GM23338 (cell line): ENCODE results near the gene GPR18. TPM values are rescaled to one million over a fixed set of nuclear protein-coding genes. Genes with fewer than 3 reads are reported as not detected.

ENCODE experiments used
- ATAC-seq: fragments of 200-7000 bp; cut with Tn5 transposase; 3 replicates; pipeline ENCODE4 v1.9.1; 2020
- DNase-seq: peaks from one replicate; pipeline ENCODE4 v3.0.0-alpha.2; 2015; ENCODE audit warnings: low spot score
- H2AFZ ChIP-seq: fragments of 200-600 bp; sonication (generic); 2 replicates; pipeline ENCODE4 v1.8.0; 2016; ENCODE audit warnings: antibody characterized with exemption, mild to moderate bottlenecking, moderate library complexity
- H3F3A ChIP-seq: fragments of 200-600 bp; sonication (generic); replicated peaks from 2 replicates; pipeline ENCODE4 v1.8.0; 2017; ENCODE audit warnings: antibody characterized with exemption, mixed run types, low read depth
- H3K27ac ChIP-seq: fragments of 200-600 bp; sonication (generic); 2 replicates; pipeline ENCODE4 v1.6.1; 2016; ENCODE audit warnings: low read depth
- H3K27me3 ChIP-seq: fragments of 200-600 bp; sonication (generic); 2 replicates; pipeline ENCODE4 v1.8.0; 2016; ENCODE audit warnings: mild to moderate bottlenecking, mixed run types, moderate library complexity; ENCODE audit not compliant: insufficient read depth
- H3K36me3 ChIP-seq: fragments of 200-600 bp; sonication (generic); 2 replicates; pipeline ENCODE4 v1.8.0; 2016; ENCODE audit warnings: mild to moderate bottlenecking; ENCODE audit not compliant: insufficient read depth
- H3K4me1 ChIP-seq: fragments of 200-600 bp; sonication (generic); 2 replicates; pipeline ENCODE4 v1.8.0; 2016; ENCODE audit warnings: mild to moderate bottlenecking, moderate library complexity; ENCODE audit not compliant: insufficient read depth
- H3K4me2 ChIP-seq: fragments of 200-600 bp; sonication (generic); 2 replicates; pipeline ENCODE4 v1.7.1; 2017; ENCODE audit warnings: mixed run types
- H3K4me3 ChIP-seq: fragments of 200-600 bp; sonication (generic); 2 replicates; pipeline ENCODE4 v1.6.1; 2016; ENCODE audit warnings: mixed run types
- H3K79me2 ChIP-seq: fragments of 200-600 bp; sonication (generic); replicated peaks from 2 replicates; pipeline ENCODE4 v1.8.0; 2017; ENCODE audit warnings: mild to moderate bottlenecking; ENCODE audit not compliant: insufficient read depth
- H3K9me2 ChIP-seq: fragments of 200-600 bp; sonication (generic); 2 replicates; pipeline ENCODE4 v1.8.0; 2017; ENCODE audit not compliant: insufficient read depth
- H4K20me1 ChIP-seq: fragments of 200-600 bp; sonication (generic); replicated peaks from 2 replicates; pipeline ENCODE4 v1.8.0; 2017; ENCODE audit warnings: mild to moderate bottlenecking; ENCODE audit not compliant: insufficient read depth
- H3K27ac Mint-ChIP-seq: 2 replicates; pipeline ENCODE4 v1.8.0; 2020; ENCODE audit warnings: inconsistent platforms, mild to moderate bottlenecking, moderate library complexity, mixed read lengths
- H3K27me3 Mint-ChIP-seq: 3 replicates; pipeline ENCODE4 v1.8.0; 2022; ENCODE audit warnings: low read depth, mild to moderate bottlenecking, moderate library complexity, mixed read lengths, inconsistent platforms; ENCODE audit not compliant: insufficient read depth, poor library complexity
- H3K36me3 Mint-ChIP-seq: 3 replicates; pipeline ENCODE4 v1.8.0; 2021; ENCODE audit warnings: low read depth, mild to moderate bottlenecking, inconsistent platforms, moderate library complexity, mixed read lengths
- H3K4me1 Mint-ChIP-seq: 3 replicates; pipeline ENCODE4 v1.8.0; 2020; ENCODE audit warnings: mild to moderate bottlenecking, inconsistent platforms, mixed read lengths
- H3K4me3 Mint-ChIP-seq: 3 replicates; pipeline ENCODE4 v1.8.0; 2021; ENCODE audit warnings: moderate library complexity, mild to moderate bottlenecking, inconsistent platforms, mixed read lengths
- H3K9me3 Mint-ChIP-seq: 3 replicates; pipeline ENCODE4 v1.8.0; 2020; ENCODE audit warnings: moderate library complexity, mild to moderate bottlenecking, inconsistent platforms, mixed read lengths
- CREB1 ChIP-seq: fragments of 250-450 bp; sonication (Bioruptor Pico); IDR thresholded peaks from 2 replicates; pipeline ENCODE4 v1.5.0; 2020; ENCODE audit warnings: low read depth, mild to moderate bottlenecking, moderate library complexity
- CTCF ChIP-seq, 2 experiments: fragments of 200-600 bp in 1 of 2; sonication (generic) in 1 of 2; conservative IDR thresholded peaks; 2 replicates each; pipeline versions ENCODE4 v1.5.1 to v1.6.1; 2016 to 2017; ENCODE audit warnings: antibody characterized with exemption in 2 of 2, low read depth in 2 of 2, mild to moderate bottlenecking in 2 of 2, moderate library complexity in 1 of 2
- EZH2 ChIP-seq: fragments of 200-600 bp; sonication (generic); IDR thresholded peaks from one replicate; pipeline ENCODE4 v1.8.0; 2017; ENCODE audit warnings: antibody characterized with exemption, mild to moderate bottlenecking, low read depth; ENCODE audit not compliant: unreplicated experiment
- EZH2phosphoT487 ChIP-seq: fragments of 200-600 bp; sonication (generic); IDR thresholded peaks from one replicate; pipeline ENCODE4 v1.8.1; 2018; ENCODE audit warnings: antibody characterized with exemption; ENCODE audit not compliant: unreplicated experiment
- JUNB ChIP-seq: IDR thresholded peaks from one replicate; pipeline ENCODE4 v1.6.1; 2016; ENCODE audit warnings: antibody characterized with exemption; ENCODE audit not compliant: unreplicated experiment
- NANOG ChIP-seq: IDR thresholded peaks from 2 replicates; pipeline ENCODE4 v1.6.1; 2016; ENCODE audit warnings: antibody characterized with exemption, borderline replicate concordance
- POLR2AphosphoS5 ChIP-seq: IDR thresholded peaks from 2 replicates; pipeline ENCODE4 v1.6.1; 2016; ENCODE audit warnings: antibody characterized with exemption, low read depth
- STAT1 ChIP-seq: IDR thresholded peaks from one replicate; pipeline ENCODE4 v1.6.1; 2016; ENCODE audit warnings: antibody characterized with exemption; ENCODE audit not compliant: unreplicated experiment
- ZNF114 ChIP-seq: fragments of 250-450 bp; sonication (Bioruptor Pico); IDR thresholded peaks from 2 replicates; pipeline ENCODE4 v1.5.0; 2020; ENCODE audit warnings: mild to moderate bottlenecking, moderate library complexity
- ZNF331 ChIP-seq: fragments of 250-450 bp; sonication (Bioruptor Pico); IDR thresholded peaks from 2 replicates; pipeline ENCODE4 v1.5.0; 2020; ENCODE audit warnings: low read depth, mild to moderate bottlenecking, moderate library complexity
- polyA plus RNA-seq: library from polyadenylated mRNA; unstranded; fragments of >200 nt; fragmentation: Nextera tagmentation; extraction: Ambion mirVana; gene quantifications from 2 replicates; pipeline ENCODE4 v1.2.1, GENCODE V29; 2016
- total RNA-seq: library from RNA; depleted of rRNA; stranded (reverse); fragments of >200 nt; shearing (Covaris generic); gene quantifications from 2 replicates; pipeline ENCODE4 v1.2.3, GENCODE V29; 2014
- TF ChIP-seq, protein P1 (sequence below): fragments of 250-450 bp; sonication (Bioruptor Pico); IDR thresholded peaks from 2 replicates; pipeline ENCODE4 v1.5.0; 2020; ENCODE audit warnings: mild to moderate bottlenecking, moderate library complexity
- TF ChIP-seq, protein P2 (sequence below): IDR thresholded peaks from 2 replicates; pipeline ENCODE4 v1.6.1; 2016; ENCODE audit warnings: antibody characterized with exemption
- TF ChIP-seq, protein P3 (sequence below): IDR thresholded peaks from one replicate; pipeline ENCODE4 v1.6.1; 2018; ENCODE audit warnings: antibody characterized with exemption; ENCODE audit not compliant: unreplicated experiment

Gene GPR18
- total and polyA plus RNA-seq, 2 experiments from 2014 or later, result 2.6 TPM; not detected in 1

DNA sequence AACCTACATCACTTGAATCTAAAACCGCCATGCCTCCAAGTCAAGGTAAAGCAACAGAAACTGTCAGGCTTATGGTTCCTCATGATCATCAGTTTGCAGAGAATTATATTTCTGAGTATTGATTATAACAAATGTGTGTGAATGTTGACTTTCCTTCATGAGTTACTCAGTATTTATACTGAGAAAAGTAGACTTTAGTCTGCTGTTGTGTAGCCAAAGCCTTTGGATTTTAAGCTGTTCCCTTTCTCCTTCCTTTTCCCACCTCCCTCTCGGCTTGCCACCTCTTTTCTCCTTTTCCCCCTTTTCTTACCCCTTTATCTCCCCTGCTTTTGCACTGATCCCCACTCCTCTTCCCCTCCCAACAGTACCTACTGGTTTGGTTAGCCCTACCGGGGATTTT lies 20.7 kb upstream of the GPR18 start:
- ATAC-seq (no peak), DNase-seq (no peak)
- peaks cover 5% of the 10 kb centered on the region for H3K27me3 Mint-ChIP-seq
- no peaks in the 10 kb centered on the region for H3K27me3 ChIP-seq
- TF ChIP-seq JUNB (no peak), STAT1 (no peak), EZH2 (no peak), CREB1 (CRISPR knock-in tag) (no peak), POLR2AphosphoS5 (no peak), CTCF (conservative IDR thresholded peaks at IDR 0.05; ENCODE audit: low read depth in 2 of 2) (no peak), EZH2phosphoT487 (no peak), ZNF114 (CRISPR knock-in tag) (no peak), NANOG (no peak), ZNF331 (CRISPR knock-in tag) (no peak)
- TF ChIP-seq, protein P1, sequence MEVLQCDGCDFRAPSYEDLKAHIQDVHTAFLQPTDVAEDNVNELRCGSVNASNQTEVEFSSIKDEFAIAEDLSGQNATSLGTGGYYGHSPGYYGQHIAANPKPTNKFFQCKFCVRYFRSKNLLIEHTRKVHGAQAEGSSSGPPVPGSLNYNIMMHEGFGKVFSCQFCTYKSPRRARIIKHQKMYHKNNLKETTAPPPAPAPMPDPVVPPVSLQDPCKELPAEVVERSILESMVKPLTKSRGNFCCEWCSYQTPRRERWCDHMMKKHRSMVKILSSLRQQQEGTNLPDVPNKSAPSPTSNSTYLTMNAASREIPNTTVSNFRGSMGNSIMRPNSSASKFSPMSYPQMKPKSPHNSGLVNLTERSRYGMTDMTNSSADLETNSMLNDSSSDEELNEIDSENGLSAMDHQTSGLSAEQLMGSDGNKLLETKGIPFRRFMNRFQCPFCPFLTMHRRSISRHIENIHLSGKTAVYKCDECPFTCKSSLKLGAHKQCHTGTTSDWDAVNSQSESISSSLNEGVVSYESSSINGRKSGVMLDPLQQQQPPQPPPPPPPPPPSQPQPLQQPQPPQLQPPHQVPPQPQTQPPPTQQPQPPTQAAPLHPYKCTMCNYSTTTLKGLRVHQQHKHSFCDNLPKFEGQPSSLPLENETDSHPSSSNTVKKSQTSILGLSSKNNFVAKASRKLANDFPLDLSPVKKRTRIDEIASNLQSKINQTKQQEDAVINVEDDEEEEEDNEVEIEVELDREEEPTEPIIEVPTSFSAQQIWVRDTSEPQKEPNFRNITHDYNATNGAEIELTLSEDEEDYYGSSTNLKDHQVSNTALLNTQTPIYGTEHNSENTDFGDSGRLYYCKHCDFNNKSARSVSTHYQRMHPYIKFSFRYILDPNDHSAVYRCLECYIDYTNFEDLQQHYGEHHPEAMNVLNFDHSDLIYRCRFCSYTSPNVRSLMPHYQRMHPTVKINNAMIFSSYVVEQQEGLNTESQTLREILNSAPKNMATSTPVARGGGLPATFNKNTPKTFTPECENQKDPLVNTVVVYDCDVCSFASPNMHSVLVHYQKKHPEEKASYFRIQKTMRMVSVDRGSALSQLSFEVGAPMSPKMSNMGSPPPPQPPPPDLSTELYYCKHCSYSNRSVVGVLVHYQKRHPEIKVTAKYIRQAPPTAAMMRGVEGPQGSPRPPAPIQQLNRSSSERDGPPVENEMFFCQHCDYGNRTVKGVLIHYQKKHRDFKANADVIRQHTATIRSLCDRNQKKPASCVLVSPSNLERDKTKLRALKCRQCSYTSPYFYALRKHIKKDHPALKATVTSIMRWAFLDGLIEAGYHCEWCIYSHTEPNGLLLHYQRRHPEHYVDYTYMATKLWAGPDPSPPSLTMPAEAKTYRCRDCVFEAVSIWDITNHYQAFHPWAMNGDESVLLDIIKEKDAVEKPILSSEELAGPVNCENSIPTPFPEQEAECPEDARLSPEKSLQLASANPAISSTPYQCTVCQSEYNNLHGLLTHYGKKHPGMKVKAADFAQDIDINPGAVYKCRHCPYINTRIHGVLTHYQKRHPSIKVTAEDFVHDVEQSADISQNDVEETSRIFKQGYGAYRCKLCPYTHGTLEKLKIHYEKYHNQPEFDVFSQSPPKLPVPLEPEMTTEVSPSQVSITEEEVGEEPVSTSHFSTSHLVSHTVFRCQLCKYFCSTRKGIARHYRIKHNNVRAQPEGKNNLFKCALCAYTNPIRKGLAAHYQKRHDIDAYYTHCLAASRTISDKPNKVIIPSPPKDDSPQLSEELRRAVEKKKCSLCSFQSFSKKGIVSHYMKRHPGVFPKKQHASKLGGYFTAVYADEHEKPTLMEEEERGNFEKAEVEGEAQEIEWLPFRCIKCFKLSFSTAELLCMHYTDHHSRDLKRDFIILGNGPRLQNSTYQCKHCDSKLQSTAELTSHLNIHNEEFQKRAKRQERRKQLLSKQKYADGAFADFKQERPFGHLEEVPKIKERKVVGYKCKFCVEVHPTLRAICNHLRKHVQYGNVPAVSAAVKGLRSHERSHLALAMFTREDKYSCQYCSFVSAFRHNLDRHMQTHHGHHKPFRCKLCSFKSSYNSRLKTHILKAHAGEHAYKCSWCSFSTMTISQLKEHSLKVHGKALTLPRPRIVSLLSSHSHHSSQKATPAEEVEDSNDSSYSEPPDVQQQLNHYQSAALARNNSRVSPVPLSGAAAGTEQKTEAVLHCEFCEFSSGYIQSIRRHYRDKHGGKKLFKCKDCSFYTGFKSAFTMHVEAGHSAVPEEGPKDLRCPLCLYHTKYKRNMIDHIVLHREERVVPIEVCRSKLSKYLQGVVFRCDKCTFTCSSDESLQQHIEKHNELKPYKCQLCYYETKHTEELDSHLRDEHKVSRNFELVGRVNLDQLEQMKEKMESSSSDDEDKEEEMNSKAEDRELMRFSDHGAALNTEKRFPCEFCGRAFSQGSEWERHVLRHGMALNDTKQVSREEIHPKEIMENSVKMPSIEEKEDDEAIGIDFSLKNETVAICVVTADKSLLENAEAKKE (CRISPR knock-in tag), result no peak
- TF ChIP-seq, protein P2, sequence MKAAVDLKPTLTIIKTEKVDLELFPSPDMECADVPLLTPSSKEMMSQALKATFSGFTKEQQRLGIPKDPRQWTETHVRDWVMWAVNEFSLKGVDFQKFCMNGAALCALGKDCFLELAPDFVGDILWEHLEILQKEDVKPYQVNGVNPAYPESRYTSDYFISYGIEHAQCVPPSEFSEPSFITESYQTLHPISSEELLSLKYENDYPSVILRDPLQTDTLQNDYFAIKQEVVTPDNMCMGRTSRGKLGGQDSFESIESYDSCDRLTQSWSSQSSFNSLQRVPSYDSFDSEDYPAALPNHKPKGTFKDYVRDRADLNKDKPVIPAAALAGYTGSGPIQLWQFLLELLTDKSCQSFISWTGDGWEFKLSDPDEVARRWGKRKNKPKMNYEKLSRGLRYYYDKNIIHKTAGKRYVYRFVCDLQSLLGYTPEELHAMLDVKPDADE, result no peak
- TF ChIP-seq, protein P3, sequence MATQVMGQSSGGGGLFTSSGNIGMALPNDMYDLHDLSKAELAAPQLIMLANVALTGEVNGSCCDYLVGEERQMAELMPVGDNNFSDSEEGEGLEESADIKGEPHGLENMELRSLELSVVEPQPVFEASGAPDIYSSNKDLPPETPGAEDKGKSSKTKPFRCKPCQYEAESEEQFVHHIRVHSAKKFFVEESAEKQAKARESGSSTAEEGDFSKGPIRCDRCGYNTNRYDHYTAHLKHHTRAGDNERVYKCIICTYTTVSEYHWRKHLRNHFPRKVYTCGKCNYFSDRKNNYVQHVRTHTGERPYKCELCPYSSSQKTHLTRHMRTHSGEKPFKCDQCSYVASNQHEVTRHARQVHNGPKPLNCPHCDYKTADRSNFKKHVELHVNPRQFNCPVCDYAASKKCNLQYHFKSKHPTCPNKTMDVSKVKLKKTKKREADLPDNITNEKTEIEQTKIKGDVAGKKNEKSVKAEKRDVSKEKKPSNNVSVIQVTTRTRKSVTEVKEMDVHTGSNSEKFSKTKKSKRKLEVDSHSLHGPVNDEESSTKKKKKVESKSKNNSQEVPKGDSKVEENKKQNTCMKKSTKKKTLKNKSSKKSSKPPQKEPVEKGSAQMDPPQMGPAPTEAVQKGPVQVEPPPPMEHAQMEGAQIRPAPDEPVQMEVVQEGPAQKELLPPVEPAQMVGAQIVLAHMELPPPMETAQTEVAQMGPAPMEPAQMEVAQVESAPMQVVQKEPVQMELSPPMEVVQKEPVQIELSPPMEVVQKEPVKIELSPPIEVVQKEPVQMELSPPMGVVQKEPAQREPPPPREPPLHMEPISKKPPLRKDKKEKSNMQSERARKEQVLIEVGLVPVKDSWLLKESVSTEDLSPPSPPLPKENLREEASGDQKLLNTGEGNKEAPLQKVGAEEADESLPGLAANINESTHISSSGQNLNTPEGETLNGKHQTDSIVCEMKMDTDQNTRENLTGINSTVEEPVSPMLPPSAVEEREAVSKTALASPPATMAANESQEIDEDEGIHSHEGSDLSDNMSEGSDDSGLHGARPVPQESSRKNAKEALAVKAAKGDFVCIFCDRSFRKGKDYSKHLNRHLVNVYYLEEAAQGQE, result no peak
- no peak overlapping the region for H3K4me3 ChIP-seq
- no peaks in the 10 kb centered on the region for H3K9me3 Mint-ChIP-seq
- no peaks in the 10 kb centered on the region; the same call in 1 of the 2 replicates for H3K36me3 ChIP-seq
- no peaks in the 10 kb centered on the region for H3K9me2 ChIP-seq
- H3K36me3 Mint-ChIP-seq, result no peaks in the 10 kb centered on the region; the same call in 2 of the 3 replicates
- H3K79me2 ChIP-seq, result peaks cover 13% of the 10 kb centered on the region
- H3K27ac ChIP-seq, result no peak overlapping the region
- H4K20me1 ChIP-seq, result peaks cover 16% of the 10 kb centered on the region
- no peak overlapping the region for H3K4me3 Mint-ChIP-seq
- no peak overlapping the region for H3K4me2 ChIP-seq
- peaks cover 35% of the 10 kb centered on the region for H3K4me1 Mint-ChIP-seq
- H2AFZ ChIP-seq, result no peak overlapping the region
- H3K4me1 ChIP-seq, result peaks cover 13% of the 10 kb centered on the region
- no peak overlapping the region for H3K27ac Mint-ChIP-seq
- no peaks in the 10 kb centered on the region for H3F3A ChIP-seq
